ENCODE measurements around the gene PRSS8.
A peak's percentile ranks its signal among the peaks of the same experiment; 100 is the strongest.

Gene PRSS8

GRCh38 chr16:31088459-31089183 is 46.9 kb downstream of the PRSS8 start, which contains the start of gene PRSS53:
Gene PRSS53 (minus strand): TSS chr16:31088943. CDS start chr16:31088809, 134 bp downstream.
- Histone ChIP-seq H4K20me1 (peaks cover 76% of the 10 kb centered on the region), H3K9ac (no peak within 1 kb of the TSS), H3K4me2 (no peak within 1 kb of the TSS), H3K27ac (no peak within 1 kb of the TSS), H3K4me1 (peaks cover 11% of the 10 kb centered on the region), H3K36me3 (peaks cover 89% of the 10 kb centered on the region), H3K9me3 (no peaks in the 10 kb centered on the region), H3K4me3 (no peak within 1 kb of the TSS), H3K27me3 (no peaks in the 10 kb centered on the region)
- no peak for TF ChIP-seq Cebpa-rat (IDR thresholded peaks at IDR 0.05)

DNA sequence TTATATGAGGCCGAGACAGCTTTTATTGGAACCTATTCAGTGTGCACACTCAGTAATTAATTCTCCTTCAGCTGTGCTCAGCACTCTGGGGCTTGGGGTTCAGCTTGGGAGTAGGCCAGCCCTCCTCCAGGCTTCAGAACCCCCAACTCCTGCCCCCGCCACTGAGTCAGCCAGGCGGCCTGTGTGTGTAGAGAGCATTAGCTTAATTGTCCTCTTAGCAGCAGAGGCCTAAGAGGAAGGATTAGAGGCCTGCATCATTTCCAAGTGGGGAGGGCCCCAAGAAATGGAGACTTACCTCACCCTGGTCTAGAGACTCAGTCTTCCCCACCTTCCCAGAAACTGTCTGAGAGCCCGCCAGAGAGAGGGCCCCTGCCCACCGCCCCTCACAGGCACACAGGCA is 47.6 kb downstream of the PRSS8 start:
- Histone ChIP-seq H3K4me2 (no peak overlapping the region), H3K4me1 (peaks cover 6% of the 10 kb centered on the region; the same call in 1 of the 2 replicates), H3K36me3 (peaks cover 96% of the 10 kb centered on the region), H3K27me3 (no peaks in the 10 kb centered on the region), H3K9me3 (no peaks in the 10 kb centered on the region), H3K4me3 (no peak overlapping the region), H3K27ac (no peak overlapping the region), H3K9ac (no peak overlapping the region), H4K20me1 (peaks cover 82% of the 10 kb centered on the region)
- TF ChIP-seq Cebpa-rat (IDR thresholded peaks at IDR 0.05) = no peak

GRCh38 chr16:31087481-31087880 is 48.0 kb downstream of the PRSS8 start:
- Histone ChIP-seq H3K9ac (no peak overlapping the region), H3K27ac (no peak overlapping the region), H3K4me2 (no peak overlapping the region), H3K36me3 (peaks cover 98% of the 10 kb centered on the region), H3K4me3 (no peak overlapping the region), H3K4me1 (peaks cover under 1% of the 10 kb centered on the region; the same call in 1 of the 2 replicates), H4K20me1 (peaks cover 82% of the 10 kb centered on the region), H3K9me3 (no peaks in the 10 kb centered on the region), H3K27me3 (no peaks in the 10 kb centered on the region)
- TF ChIP-seq Cebpa-rat (IDR thresholded peaks at IDR 0.05) = no peak

- H3K36me3 ChIP-seq = peaks cover 100% of the 10 kb centered on the region
- H4K20me1 ChIP-seq = peaks cover 87% of the 10 kb centered on the region
- no peak for TF ChIP-seq Cebpa-rat (IDR thresholded peaks at IDR 0.05)
- H3K4me3 ChIP-seq = no peak overlapping the region
- no peaks in the 10 kb centered on the region for H3K4me1 ChIP-seq
- no peak overlapping the region for H3K27ac ChIP-seq
- no peak overlapping the region for H3K4me2 ChIP-seq
- no peak overlapping the region for H3K9ac ChIP-seq
- H3K9me3 ChIP-seq = no peaks in the 10 kb centered on the region
- no peaks in the 10 kb centered on the region for H3K27me3 ChIP-seq
Observed at GRCh38 chr16:31086629-31086906, 49.0 kb downstream of the PRSS8 start.

- H3K27me3 ChIP-seq = no peaks in the 10 kb centered on the region
- H3K4me3 ChIP-seq = no peak overlapping the region
- no peaks in the 10 kb centered on the region for H3K9me3 ChIP-seq
- H3K4me1 ChIP-seq = no peaks in the 10 kb centered on the region
- peaks cover 88% of the 10 kb centered on the region for H4K20me1 ChIP-seq
- no peak for TF ChIP-seq Cebpa-rat (IDR thresholded peaks at IDR 0.05)
- H3K27ac ChIP-seq = no peak overlapping the region
- peaks cover 100% of the 10 kb centered on the region for H3K36me3 ChIP-seq
- H3K4me2 ChIP-seq = no peak overlapping the region
- no peak overlapping the region for H3K9ac ChIP-seq
Observed at GRCh38 chr16:31085873-31086628, 49.5 kb downstream of the PRSS8 start.

DNA sequence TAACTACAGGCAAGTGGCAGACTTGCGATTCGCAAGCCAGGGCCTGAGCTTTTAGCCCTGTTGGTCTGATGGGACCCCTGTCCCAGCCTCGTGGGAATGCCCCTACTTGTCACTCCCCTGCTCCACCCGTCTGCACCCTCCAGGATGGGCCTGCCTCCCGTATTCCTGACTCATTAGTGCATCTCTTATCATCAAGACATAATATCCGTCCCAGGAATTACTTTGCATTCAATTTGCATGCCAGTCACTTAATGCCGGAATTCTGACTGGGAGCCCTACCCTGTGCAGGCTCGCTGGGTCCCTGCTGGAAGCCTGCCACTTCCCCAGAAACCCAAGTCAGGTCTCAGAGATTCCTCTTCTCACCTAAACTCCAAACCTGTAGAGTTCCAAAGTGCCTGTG is 50.1 kb downstream of the PRSS8 start:
- peaks cover 100% of the 10 kb centered on the region for H3K36me3 ChIP-seq
- no peak overlapping the region for H3K9ac ChIP-seq

DNA sequence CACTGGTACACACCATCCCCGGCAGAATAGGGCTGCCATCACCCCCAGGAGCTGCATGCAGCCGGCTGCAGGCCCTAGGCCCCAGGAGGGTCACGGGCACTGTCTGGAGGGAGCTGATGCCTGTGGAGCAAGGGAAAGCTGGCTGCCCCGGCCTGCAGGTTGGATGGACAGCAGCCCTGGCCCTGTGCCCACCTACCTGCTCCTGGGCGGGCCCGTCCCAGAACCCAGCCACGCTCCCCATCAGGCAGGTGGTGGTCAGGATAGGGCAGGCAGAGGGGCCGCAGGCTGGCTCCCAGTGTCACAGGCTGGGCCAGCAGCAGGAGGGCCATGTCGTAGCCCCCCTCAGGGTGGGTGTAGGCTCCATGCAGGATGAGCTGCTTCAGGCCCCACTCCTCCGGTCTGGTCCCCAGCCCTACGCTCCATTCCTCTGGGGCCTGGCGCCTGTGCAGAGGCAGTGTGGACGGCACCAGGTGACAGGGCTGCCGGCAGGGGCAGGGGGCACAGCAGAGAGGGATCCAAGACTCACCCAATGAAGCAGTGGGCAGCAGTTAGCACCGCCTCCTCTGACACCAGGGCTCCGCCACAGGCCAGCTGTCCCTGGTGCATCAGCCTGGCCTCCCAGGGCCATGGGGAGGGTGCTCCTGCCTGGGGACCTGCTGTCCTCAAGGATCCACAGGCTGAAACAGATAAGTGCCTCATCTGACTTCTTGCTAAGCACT is 50.8 kb downstream of the PRSS8 start:
- peaks cover 100% of the 10 kb centered on the region for H3K36me3 ChIP-seq

More for the DNA sequence above, 50.1 kb downstream of the PRSS8 start:
- H4K20me1 ChIP-seq = peaks cover 88% of the 10 kb centered on the region
- H3K4me2 ChIP-seq = no peak overlapping the region
- H3K4me1 ChIP-seq = no peaks in the 10 kb centered on the region
- TF ChIP-seq Cebpa-rat (IDR thresholded peaks at IDR 0.05) = no peak
- H3K9me3 ChIP-seq = no peaks in the 10 kb centered on the region
- no peak overlapping the region for H3K27ac ChIP-seq
- no peaks in the 10 kb centered on the region for H3K27me3 ChIP-seq
- no peak overlapping the region for H3K4me3 ChIP-seq

DNA sequence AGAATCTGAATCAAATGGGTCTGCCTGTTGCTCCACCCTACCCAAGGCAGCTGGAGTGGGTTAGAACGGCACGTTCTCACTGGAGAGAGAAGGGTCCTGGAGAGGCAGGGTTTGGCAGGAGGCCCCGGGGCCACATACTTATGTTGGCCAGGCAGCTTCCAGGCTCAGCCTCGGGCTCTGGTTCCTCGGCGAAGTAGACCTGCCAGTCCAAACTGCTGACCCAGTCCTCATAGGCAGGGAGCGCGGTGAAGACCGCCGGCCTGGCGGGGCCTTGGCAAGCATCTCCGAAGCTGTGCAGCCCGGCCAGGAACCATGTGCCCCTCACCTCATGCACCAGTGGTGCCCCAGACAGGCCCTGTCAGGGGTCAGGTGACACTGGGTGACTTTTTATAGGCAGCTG is 51.5 kb downstream of the PRSS8 start:
- no peak for TF ChIP-seq Cebpa-rat (IDR thresholded peaks at IDR 0.05)
- Histone ChIP-seq H3K9me3 (no peaks in the 10 kb centered on the region), H3K4me3 (no peak overlapping the region), H3K27me3 (no peaks in the 10 kb centered on the region), H3K4me1 (no peaks in the 10 kb centered on the region), H3K9ac (no peak overlapping the region), H3K36me3 (peaks cover 100% of the 10 kb centered on the region), H4K20me1 (peaks cover 98% of the 10 kb centered on the region), H3K4me2 (no peak overlapping the region), H3K27ac (no peak overlapping the region)

More for the DNA sequence above, 50.8 kb downstream of the PRSS8 start:
- Histone ChIP-seq H3K9ac (no peak overlapping the region), H3K9me3 (no peaks in the 10 kb centered on the region), H3K27ac (peak overlapping the region; percentile 22; the same call in 1 of the 2 replicates), H3K27me3 (no peaks in the 10 kb centered on the region), H4K20me1 (peaks cover 94% of the 10 kb centered on the region), H3K4me1 (no peaks in the 10 kb centered on the region), H3K4me3 (no peak overlapping the region), H3K4me2 (no peak overlapping the region)
- TF ChIP-seq Cebpa-rat (IDR thresholded peaks at IDR 0.05) = no peak

GRCh38 chr16:31083556-31083955 is 52.0 kb downstream of the PRSS8 start:
- no peak overlapping the region for H3K27ac ChIP-seq
- no peaks in the 10 kb centered on the region for H3K27me3 ChIP-seq
- H3K36me3 ChIP-seq = peaks cover 100% of the 10 kb centered on the region
- H3K4me1 ChIP-seq = no peaks in the 10 kb centered on the region
- no peak overlapping the region for H3K4me2 ChIP-seq
- no peaks in the 10 kb centered on the region for H3K9me3 ChIP-seq
- TF ChIP-seq Cebpa-rat (IDR thresholded peaks at IDR 0.05) = no peak
- H3K9ac ChIP-seq = no peak overlapping the region
- H4K20me1 ChIP-seq = peaks cover 98% of the 10 kb centered on the region
- no peak overlapping the region for H3K4me3 ChIP-seq

DNA sequence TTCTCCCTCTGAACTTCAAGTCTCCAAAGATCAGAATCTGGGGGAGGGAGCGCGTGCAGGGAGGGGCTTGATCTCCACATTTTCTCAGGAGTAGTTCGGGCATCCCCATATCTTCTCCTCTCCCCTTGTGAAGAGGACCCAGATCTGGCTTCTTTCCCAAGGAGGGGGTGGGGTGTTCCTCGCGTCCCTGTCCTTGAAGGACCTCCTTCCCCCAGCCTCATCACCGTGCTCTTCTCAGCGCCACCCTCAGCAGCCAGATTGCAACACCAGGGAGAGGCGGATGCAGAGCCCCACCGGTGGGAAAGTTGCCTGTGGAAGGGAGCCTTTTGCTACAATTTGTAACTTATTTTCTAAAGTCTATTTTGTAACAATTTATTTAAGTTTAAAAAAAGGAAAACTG is 52.4 kb downstream of the PRSS8 start:
- Histone ChIP-seq H3K36me3 (peaks cover 100% of the 10 kb centered on the region), H3K9me3 (no peaks in the 10 kb centered on the region), H3K9ac (no peak overlapping the region), H3K4me3 (no peak overlapping the region), H3K27ac (no peak overlapping the region), H3K27me3 (no peaks in the 10 kb centered on the region), H3K4me2 (no peak overlapping the region), H4K20me1 (peaks cover 98% of the 10 kb centered on the region), H3K4me1 (no peaks in the 10 kb centered on the region)
- no peak for TF ChIP-seq Cebpa-rat (IDR thresholded peaks at IDR 0.05)

Data from BLaER1 (cell line).